Measurements from ENCODE around the gene FFAR1. TPM values are rescaled to one million over a fixed set of nuclear protein-coding genes. Genes with fewer than 3 reads are reported as not detected.

FFAR1 gene
- total and polyA plus RNA-seq, 2 donors (not counting 3 experiments of a cell fraction or from before 2014, with no cell fraction given), result not detected

DNA sequence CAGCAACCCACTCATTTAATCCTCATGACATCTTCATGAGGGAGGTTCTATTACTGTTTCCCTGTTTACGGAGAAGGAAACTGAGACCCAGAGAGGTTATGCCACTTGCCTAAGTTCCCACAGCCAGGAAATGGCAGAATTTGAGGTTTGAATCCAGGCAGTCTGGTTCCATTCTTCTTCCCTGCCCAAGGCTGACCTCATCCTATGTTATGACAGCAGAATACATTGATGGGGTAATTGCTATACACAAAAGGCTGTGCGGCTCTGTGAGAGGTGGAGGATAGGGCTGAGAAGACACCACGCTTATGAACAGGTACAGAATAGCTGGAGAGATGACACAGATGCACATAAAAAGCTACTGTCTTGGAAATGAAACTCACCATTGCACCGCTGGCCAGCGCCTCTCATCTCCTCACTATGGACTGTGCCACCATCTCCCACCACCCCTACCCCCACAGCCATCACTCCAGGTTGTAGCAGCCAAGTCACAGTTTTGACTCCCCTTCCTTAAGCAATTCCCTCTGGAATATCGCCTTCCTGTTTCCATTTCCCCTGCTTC is 44.3 kb upstream of the FFAR1 start:
- CTCF ChIA-PET, result no interaction called here
- dilution Hi-C loops (cut with MboI; ENCODE audit: extremely low pct_ligation_motif_present, low sequenced_read_pairs), result no loop called here

More for the DNA sequence above, 44.3 kb upstream of the FFAR1 start:
- DNase-seq (ENCODE audit: low read depth, low spot score) (no peak), FAIRE-seq (no peak)
- Histone ChIP-seq H3K4me2 (ENCODE audit: insufficient read depth, low read length) (no peak overlapping the region), H3K36me3 (ENCODE audit: control insufficient read depth in 2 of 2, extremely low read depth in 1 of 2, insufficient read depth in 2 of 2, low read length in 2 of 2) (no peaks in the 10 kb centered on the region), H2AFZ (ENCODE audit: low read depth, low read length) (no peak overlapping the region), H3K27me3 (ENCODE audit: control insufficient read depth in 2 of 2, insufficient read depth in 2 of 2, low read length in 2 of 2) (no peaks in the 10 kb centered on the region), H4K20me1 (replicated peaks; ENCODE audit: control insufficient read depth, extremely low read depth, insufficient read depth, low read length) (no peaks in the 10 kb centered on the region), H3K27ac (ENCODE audit: insufficient read depth, low read depth, low read length) (no peak overlapping the region), H3K79me2 (ENCODE audit: control insufficient read depth, insufficient read depth, low read length) (no peaks in the 10 kb centered on the region), H3K9me1 (replicated peaks; ENCODE audit: control insufficient read depth, extremely low read depth, insufficient read depth, low read length) (no peaks in the 10 kb centered on the region), H3K4me1 (ENCODE audit: control insufficient read depth, extremely low read depth, insufficient read depth, low read length) (no peaks in the 10 kb centered on the region), H3K9ac (replicated peaks; ENCODE audit: extremely low read depth, insufficient read depth, low read length) (no peak overlapping the region), H3K4me3 (replicated peaks in 1 of 3; ENCODE audit: insufficient read depth in 1 of 3, low read depth in 1 of 3, low read length in 3 of 3) (no peak overlapping the region), H3K9me3 (replicated peaks; ENCODE audit: control insufficient read depth, insufficient read depth, low read length) (no peaks in the 10 kb centered on the region)
- intact Hi-C loops (cut with micrococcal nuclease), result no loop called here
- no TSS peak for BruUV-seq (replicated peaks)
- TF ChIP-seq EZH2 (IDR thresholded peaks at IDR 0.05; ENCODE audit: borderline replicate concordance, low read depth, low read length, severe bottlenecking), result no peak
- no peak for TF ChIP-seq CTCF (IDR thresholded peaks at IDR 0.05; ENCODE audit: extremely low read depth in 1 of 2, insufficient read depth in 1 of 2, low read depth in 1 of 2, low read length in 2 of 2)
- no peak for TF ChIP-seq JUN (IDR thresholded peaks at IDR 0.05; ENCODE audit: borderline replicate concordance, insufficient read depth, insufficient read length, low read depth)
- TF ChIP-seq FOS (IDR thresholded peaks at IDR 0.05; ENCODE audit: borderline replicate concordance, insufficient read depth, low read length), result no peak
- TF ChIP-seq POLR2AphosphoS5 (IDR thresholded peaks at IDR 0.05; ENCODE audit: insufficient read depth, low read depth, low read length), result no peak
- no peak for TF ChIP-seq MAX (IDR thresholded peaks at IDR 0.05; ENCODE audit: insufficient read depth, insufficient read length)
- no peak for TF ChIP-seq GATA2 (IDR thresholded peaks at IDR 0.05; ENCODE audit: insufficient read depth, insufficient read length, low read depth, low read length)
- TF ChIP-seq MYC (IDR thresholded peaks at IDR 0.05; ENCODE audit: low read depth, low read length), result no peak
- no peak for TF ChIP-seq POLR2A (IDR thresholded peaks at IDR 0.05; ENCODE audit: low read depth, low read length)
- POLR2A ChIA-PET, result no interaction called here
